CD4-positive, alpha-beta T cell (primary cell): ENCODE data around the gene OR2AE1. TPM values are rescaled to one million over a fixed set of nuclear protein-coding genes. Genes with fewer than 3 reads are reported as not detected.

Experiments used
- ATAC-seq: fragments of 200-7000 bp; cut with Tn5 transposase; one replicate; pipeline ENCODE4 v1.10.0; 2022; ENCODE audit warnings: mild to moderate bottlenecking; ENCODE audit not compliant: poor library complexity
- CTCF ChIA-PET: fragments of 350-600 bp; sonication (Branson Sonifier 250); formaldehyde crosslinking; loops from one replicate; lab custom pipeline; 2021; ENCODE audit warnings: antibody characterized with exemption, inconsistent platforms; lab: Charles Lee
- POLR2A ChIA-PET: fragments of 350-600 bp; sonication (Branson Sonifier 250); formaldehyde crosslinking; loops from one replicate; lab custom pipeline; 2021; ENCODE audit warnings: antibody characterized with exemption, inconsistent platforms; lab: Charles Lee
- DNase-seq, 14 experiments: peaks; one replicate each; pipeline ENCODE4 v3.0.0-alpha.2; 2013 to 2020; ENCODE audit warnings: mixed read lengths in 2 of 14
- H3K27ac ChIP-seq, 2 donors: one replicate each; pipeline versions ENCODE4 v1.5.1 to v1.7.0; 2013; ENCODE audit warnings: low read length in 2 of 2, low read depth in 1 of 2, mild to moderate bottlenecking in 1 of 2
- H3K27me3 ChIP-seq, 2 experiments: 1 replicate in 1 of 2; 2 replicates in 1 of 2; pipeline versions ENCODE4 v1.6.1 to v1.7.0; 2013; ENCODE audit warnings: low read length in 2 of 2, control low read depth in 1 of 2, mild to moderate bottlenecking in 1 of 2, moderate library complexity in 1 of 2; ENCODE audit not compliant: insufficient read depth in 2 of 2, control insufficient read depth in 1 of 2
- H3K36me3 ChIP-seq: one replicate; pipeline ENCODE4 v1.6.1; 2013; ENCODE audit warnings: low read length, control low read depth; ENCODE audit not compliant: insufficient read depth
- H3K4me1 ChIP-seq: one replicate; pipeline ENCODE4 v1.6.1; 2013; ENCODE audit warnings: low read length, control low read depth; ENCODE audit not compliant: insufficient read depth
- H3K4me3 ChIP-seq: one replicate; pipeline ENCODE4 v1.5.1; 2013; ENCODE audit warnings: mild to moderate bottlenecking, low read length, moderate library complexity
- H3K9me3 ChIP-seq, 2 experiments: 1 replicate in 1 of 2; 2 replicates in 1 of 2; pipeline versions ENCODE4 v1.6.1 to v1.7.0; 2013; ENCODE audit warnings: low read length in 2 of 2, mild to moderate bottlenecking in 2 of 2, control low read depth in 1 of 2, moderate library complexity in 1 of 2; ENCODE audit not compliant: control insufficient read depth in 1 of 2, insufficient read depth in 1 of 2
- H3K27ac Mint-ChIP-seq: one replicate; pipeline ENCODE4 v1.8.0; 2020; ENCODE audit warnings: mixed read lengths
- H3K27me3 Mint-ChIP-seq: one replicate; pipeline ENCODE4 v1.8.0; 2021; ENCODE audit warnings: mixed read lengths
- H3K36me3 Mint-ChIP-seq: one replicate; pipeline ENCODE4 v1.8.0; 2021; ENCODE audit warnings: low read depth, mixed read lengths
- H3K4me1 Mint-ChIP-seq: one replicate; pipeline ENCODE4 v1.8.0; 2021; ENCODE audit warnings: low read depth, mixed read lengths
- H3K4me3 Mint-ChIP-seq: one replicate; pipeline ENCODE4 v1.8.0; 2020; ENCODE audit warnings: mild to moderate bottlenecking, mixed read lengths
- H3K9me3 Mint-ChIP-seq: one replicate; pipeline ENCODE4 v1.8.0; 2020; ENCODE audit warnings: mixed read lengths
- intact Hi-C, 2 experiments: fragments of 100-400 bp; cut with DNase I in 1 of 2; cut with micrococcal nuclease in 1 of 2; formaldehyde crosslinking; loops; one replicate each; pipeline versions ENCODE4 v1.15.1 to v1.9.0; 2023 to 2025; cut with DNase I, micrococcal nuclease
- total RNA-seq, 174 experiments: library from RNA in 2 of 174; stranded (reverse) in 2 of 174; gene quantifications; one replicate each; pipeline ENCODE4 v1.2.3 and lab custom pipeline; 2021 to 2026
- TF ChIP-seq, protein P1 (sequence below): fragments of 200-600 bp; IDR thresholded peaks from one replicate; pipeline ENCODE4 v1.8.0; 2022; ENCODE audit warnings: antibody characterized with exemption, mild to moderate bottlenecking

The OR2AE1 gene
- total RNA-seq, 2 experiments from 2014 or later: not detected

DNA sequence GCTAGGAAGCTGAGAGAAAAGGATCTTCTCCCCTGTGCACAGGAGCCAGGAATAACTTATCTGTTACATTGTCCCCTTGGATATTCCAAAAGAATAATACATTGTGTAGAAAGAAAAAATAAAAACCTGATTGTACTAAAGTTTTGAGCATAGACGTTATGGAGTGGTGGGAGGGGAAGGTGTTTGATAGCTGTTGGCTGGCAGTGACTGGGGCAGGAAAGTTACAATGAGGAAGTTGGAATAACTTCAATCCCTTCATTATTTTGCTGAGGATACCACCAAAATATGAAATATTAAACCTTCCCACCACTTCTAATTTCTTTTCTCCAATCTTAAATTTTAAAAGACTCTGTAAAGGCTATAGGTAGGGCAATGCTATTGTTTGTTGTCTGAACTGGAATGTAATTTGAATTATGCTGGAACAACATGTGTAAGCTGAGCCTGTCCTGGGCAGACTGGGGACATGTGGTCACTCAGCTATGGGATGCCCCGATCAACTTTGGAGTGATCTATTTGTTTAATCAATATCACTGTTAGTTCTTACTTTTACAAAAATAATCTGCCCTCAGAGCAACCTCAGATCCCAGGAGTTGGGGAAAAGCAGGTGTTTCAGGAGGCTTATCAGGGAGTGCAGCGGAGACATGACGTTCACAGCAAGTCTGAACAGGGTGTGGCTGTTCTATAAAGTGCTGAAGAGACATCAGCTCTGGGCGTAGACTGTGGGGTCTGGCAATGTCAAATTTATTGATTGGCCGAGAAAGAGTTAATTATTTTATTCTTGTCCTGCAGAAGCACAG lies 28.2 kb downstream of the OR2AE1 start:
- H3K36me3 ChIP-seq: no peaks in the 10 kb centered on the region
- H3K27ac Mint-ChIP-seq: no peak overlapping the region
- ATAC-seq (no peak), DNase-seq (no peak)
- H3K9me3 Mint-ChIP-seq: no peaks in the 10 kb centered on the region
- intact Hi-C loops: no loop called here
- no peaks in the 10 kb centered on the region for H3K4me1 ChIP-seq
- H3K27ac ChIP-seq: no peak overlapping the region
- ChIA-PET CTCF (no interaction called here), POLR2A (no interaction called here)
- no peaks in the 10 kb centered on the region for H3K9me3 ChIP-seq
- H3K36me3 Mint-ChIP-seq: no peaks in the 10 kb centered on the region
- H3K27me3 ChIP-seq: peaks cover 0 to 1% of the 10 kb centered on the region in 2 experiments
- no peaks in the 10 kb centered on the region for H3K4me1 Mint-ChIP-seq
- H3K27me3 Mint-ChIP-seq: peaks cover 20% of the 10 kb centered on the region
- no peak overlapping the region for H3K4me3 ChIP-seq
- no peak overlapping the region for H3K4me3 Mint-ChIP-seq
- TF ChIP-seq, protein P1, sequence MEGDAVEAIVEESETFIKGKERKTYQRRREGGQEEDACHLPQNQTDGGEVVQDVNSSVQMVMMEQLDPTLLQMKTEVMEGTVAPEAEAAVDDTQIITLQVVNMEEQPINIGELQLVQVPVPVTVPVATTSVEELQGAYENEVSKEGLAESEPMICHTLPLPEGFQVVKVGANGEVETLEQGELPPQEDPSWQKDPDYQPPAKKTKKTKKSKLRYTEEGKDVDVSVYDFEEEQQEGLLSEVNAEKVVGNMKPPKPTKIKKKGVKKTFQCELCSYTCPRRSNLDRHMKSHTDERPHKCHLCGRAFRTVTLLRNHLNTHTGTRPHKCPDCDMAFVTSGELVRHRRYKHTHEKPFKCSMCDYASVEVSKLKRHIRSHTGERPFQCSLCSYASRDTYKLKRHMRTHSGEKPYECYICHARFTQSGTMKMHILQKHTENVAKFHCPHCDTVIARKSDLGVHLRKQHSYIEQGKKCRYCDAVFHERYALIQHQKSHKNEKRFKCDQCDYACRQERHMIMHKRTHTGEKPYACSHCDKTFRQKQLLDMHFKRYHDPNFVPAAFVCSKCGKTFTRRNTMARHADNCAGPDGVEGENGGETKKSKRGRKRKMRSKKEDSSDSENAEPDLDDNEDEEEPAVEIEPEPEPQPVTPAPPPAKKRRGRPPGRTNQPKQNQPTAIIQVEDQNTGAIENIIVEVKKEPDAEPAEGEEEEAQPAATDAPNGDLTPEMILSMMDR: no peak

DNA sequence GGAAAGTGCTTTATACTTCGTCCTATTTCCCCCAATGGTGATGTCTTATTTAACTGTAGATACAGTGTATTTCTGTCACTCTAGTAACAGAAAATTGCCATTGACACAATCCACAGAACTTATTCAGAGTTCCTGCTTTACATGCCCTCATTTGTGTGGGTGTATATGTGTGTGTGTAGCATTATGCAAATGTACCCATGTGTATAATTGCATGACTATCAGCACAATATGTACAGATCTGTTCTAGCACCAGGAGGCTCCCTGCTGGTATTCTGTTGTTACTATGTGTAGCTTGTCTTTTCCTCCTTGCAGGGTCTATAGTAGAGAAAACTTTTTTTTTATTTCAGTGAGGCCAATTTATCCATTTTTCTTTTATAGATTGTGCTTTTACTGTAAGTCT lies 32.5 kb downstream of the OR2AE1 start:
- H3K4me3 Mint-ChIP-seq: no peak overlapping the region
- Histone ChIP-seq H3K27ac (no peak overlapping the region), H3K27me3 (no peaks in the 10 kb centered on the region), H3K4me3 (no peak overlapping the region), H3K36me3 (no peaks in the 10 kb centered on the region), H3K4me1 (no peaks in the 10 kb centered on the region), H3K9me3 (no peaks in the 10 kb centered on the region)
- POLR2A ChIA-PET: no interaction called here
- no peaks in the 10 kb centered on the region for H3K9me3 Mint-ChIP-seq
- peaks cover 12% of the 10 kb centered on the region for H3K27me3 Mint-ChIP-seq
- CTCF ChIA-PET: interaction anchor here (0.6 kb wide), 1 partner anchor 172 kb away, joined by 3 read pairs; no protein-coding TSS in a partner anchor
- H3K36me3 Mint-ChIP-seq: no peaks in the 10 kb centered on the region
- no peak overlapping the region for H3K27ac Mint-ChIP-seq
- TF ChIP-seq, protein P1: no peak
- ATAC-seq (no peak), DNase-seq (no peak)
- intact Hi-C loops: no loop called here
- no peaks in the 10 kb centered on the region for H3K4me1 Mint-ChIP-seq

DNA sequence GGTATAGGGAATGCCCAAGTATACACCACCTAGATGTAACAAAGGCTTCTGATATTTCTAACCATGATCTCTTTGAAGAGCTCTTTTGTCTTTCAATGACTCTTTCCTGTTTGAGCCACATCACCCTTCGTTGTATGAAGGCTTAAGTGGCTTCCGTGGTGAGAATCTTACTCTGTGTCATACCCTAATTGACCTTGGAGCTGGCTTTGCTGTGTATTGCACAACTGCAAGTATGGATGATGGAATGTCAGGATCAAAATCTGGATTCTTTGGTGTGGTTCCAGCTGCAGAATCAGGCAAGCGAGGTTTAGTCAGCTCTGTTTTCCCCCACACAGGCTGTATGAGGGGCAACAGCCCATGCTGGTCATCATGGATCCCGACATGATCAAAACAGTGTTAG lies 33.0 kb downstream of the OR2AE1 start:
- intact Hi-C loops: no loop called here
- no peak overlapping the region for H3K4me3 Mint-ChIP-seq
- no peak overlapping the region for H3K4me3 ChIP-seq
- H3K27me3 Mint-ChIP-seq: peaks cover 11% of the 10 kb centered on the region
- CTCF ChIA-PET: no interaction called here
- H3K9me3 ChIP-seq: no peaks in the 10 kb centered on the region
- no peaks in the 10 kb centered on the region for H3K27me3 ChIP-seq
- POLR2A ChIA-PET: no interaction called here
- H3K4me1 ChIP-seq: no peaks in the 10 kb centered on the region
- H3K9me3 Mint-ChIP-seq: no peaks in the 10 kb centered on the region
- H3K36me3 ChIP-seq: no peaks in the 10 kb centered on the region
- H3K36me3 Mint-ChIP-seq: no peaks in the 10 kb centered on the region
- TF ChIP-seq, protein P1: no peak
- no peaks in the 10 kb centered on the region for H3K4me1 Mint-ChIP-seq
- H3K27ac ChIP-seq: no peak overlapping the region
- no peak for ATAC-seq
- no peak overlapping the region for H3K27ac Mint-ChIP-seq
- DNase-seq: no peak
